ENCODE measurements around the gene RNF38.
"Not testable (repeated sequence)": the region's sequence is repeated elsewhere in the genome, so short reads cannot be mapped to it uniquely, and the experiment has no call there.

Gene RNF38

DNA sequence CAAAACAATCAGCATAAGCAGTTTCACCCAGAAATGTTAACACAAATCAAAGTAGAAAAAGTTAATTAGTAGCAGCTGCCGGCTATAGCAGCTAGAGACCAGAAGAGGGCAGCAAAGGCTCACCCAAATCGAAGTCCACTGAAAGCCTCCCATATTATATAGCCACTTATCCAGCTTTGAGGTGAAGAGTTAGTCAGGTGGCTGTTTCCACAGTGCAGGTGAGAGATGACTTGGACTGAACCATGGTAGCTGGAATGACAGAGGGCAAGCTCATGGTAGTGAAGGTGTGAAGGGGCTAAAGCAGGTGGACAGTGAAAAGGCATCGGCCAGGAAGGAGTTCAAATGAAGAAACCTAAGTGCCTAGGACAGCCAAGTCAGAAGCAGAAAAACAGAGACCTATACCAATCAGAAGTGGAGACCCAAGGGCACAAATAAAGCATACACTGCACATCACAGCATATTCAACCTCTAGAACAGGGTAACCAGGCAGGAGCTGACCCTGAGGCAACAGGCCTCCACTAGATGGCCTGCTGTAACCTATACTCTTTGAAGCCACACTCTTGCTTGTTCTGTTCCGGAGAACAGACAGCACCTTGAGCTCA, 7.2 kb upstream of the RNF38 start:
- no peak overlapping the region for H3K27ac ChIP-seq (ENCODE audit: low read depth, low read length)
- H3K9me3 ChIP-seq (ENCODE audit: control insufficient read depth, insufficient read depth, low read depth, low read length): no peaks in the 10 kb centered on the region
- no peaks in the 10 kb centered on the region for H3K27me3 ChIP-seq (ENCODE audit: control insufficient read depth, insufficient read depth, low read length)
- H3K9ac ChIP-seq (ENCODE audit: low read length): no peak overlapping the region
- H3K4me3 ChIP-seq (ENCODE audit: low read depth, low read length): no peak overlapping the region
- no peaks in the 10 kb centered on the region; the same call in 1 of the 2 replicates for H3K4me1 ChIP-seq (ENCODE audit: control insufficient read depth, insufficient read depth, low read length)
- no peaks in the 10 kb centered on the region for H3K36me3 ChIP-seq (ENCODE audit: control insufficient read depth, insufficient read depth, low read length)

- no peaks in the 10 kb centered on the region for H3K36me3 ChIP-seq (ENCODE audit: control insufficient read depth, insufficient read depth, low read length)
- no peak overlapping the region for H3K27ac ChIP-seq (ENCODE audit: low read depth, low read length)
- peaks cover 8% of the 10 kb centered on the region for H3K4me1 ChIP-seq (ENCODE audit: control insufficient read depth, insufficient read depth, low read length)
- no peak overlapping the region for H3K4me3 ChIP-seq (ENCODE audit: low read depth, low read length)
- no peak overlapping the region for H3K9ac ChIP-seq (ENCODE audit: low read length)
- H3K27me3 ChIP-seq (ENCODE audit: control insufficient read depth, insufficient read depth, low read length): no peaks in the 10 kb centered on the region
- H3K9me3 ChIP-seq (ENCODE audit: control insufficient read depth, insufficient read depth, low read depth, low read length): no peaks in the 10 kb centered on the region
Observed at GRCh38 chr9:36402536-36402935, 2.5 kb upstream of the RNF38 start.

GRCh38 chr9:36401897-36402480, 1.9 kb upstream of the RNF38 start:
- no peak overlapping the region for H3K9ac ChIP-seq (ENCODE audit: low read length)
- peaks cover 8% of the 10 kb centered on the region for H3K4me1 ChIP-seq (ENCODE audit: control insufficient read depth, insufficient read depth, low read length)
- H3K4me3 ChIP-seq (ENCODE audit: low read depth, low read length): peak overlapping the region; percentile 81; the same call in 1 of the 2 replicates
- H3K9me3 ChIP-seq (ENCODE audit: control insufficient read depth, insufficient read depth, low read depth, low read length): no peaks in the 10 kb centered on the region
- no peaks in the 10 kb centered on the region for H3K27me3 ChIP-seq (ENCODE audit: control insufficient read depth, insufficient read depth, low read length)
- H3K27ac ChIP-seq (ENCODE audit: low read depth, low read length): no peak overlapping the region
- H3K36me3 ChIP-seq (ENCODE audit: control insufficient read depth, insufficient read depth, low read length): no peaks in the 10 kb centered on the region

- no peaks in the 10 kb centered on the region for H3K9me3 ChIP-seq (ENCODE audit: control insufficient read depth, insufficient read depth, low read depth, low read length)
- peak overlapping the region; percentile 87 for H3K9ac ChIP-seq (ENCODE audit: low read length)
- H3K4me3 ChIP-seq (ENCODE audit: low read depth, low read length): peak overlapping the region; percentile 81
- peaks cover 8% of the 10 kb centered on the region for H3K4me1 ChIP-seq (ENCODE audit: control insufficient read depth, insufficient read depth, low read length)
- 0 out of 2 replicates have a peak, but pooled peaks cover 2% of the 10 kb centered on the region for H3K36me3 ChIP-seq (ENCODE audit: control insufficient read depth, insufficient read depth, low read length)
- H3K27me3 ChIP-seq (ENCODE audit: control insufficient read depth, insufficient read depth, low read length): no peaks in the 10 kb centered on the region
- H3K27ac ChIP-seq (ENCODE audit: low read depth, low read length): peak overlapping the region; percentile 67; the same call in 1 of the 2 replicates
Observed at GRCh38 chr9:36401164-36401740, 1.2 kb upstream of the RNF38 start.

- Histone ChIP-seq H3K27me3 (ENCODE audit: control insufficient read depth, insufficient read depth, low read length) (no peaks in the 10 kb centered on the region), H3K36me3 (ENCODE audit: control insufficient read depth, insufficient read depth, low read length) (0 out of 2 replicates have a peak, but pooled peaks cover 7% of the 10 kb centered on the region), H3K9me3 (ENCODE audit: control insufficient read depth, insufficient read depth, low read depth, low read length) (no peaks in the 10 kb centered on the region), H3K4me1 (ENCODE audit: control insufficient read depth, insufficient read depth, low read length) (peaks cover 8% of the 10 kb centered on the region), H3K4me3 (ENCODE audit: low read depth, low read length) (peak overlapping the region; percentile 81), H3K27ac (ENCODE audit: low read depth, low read length) (peak overlapping the region; percentile 67), H3K9ac (ENCODE audit: low read length) (peak overlapping the region; percentile 87)
Observed at GRCh38 chr9:36400332-36401163, 479 bp upstream of the RNF38 start.

DNA sequence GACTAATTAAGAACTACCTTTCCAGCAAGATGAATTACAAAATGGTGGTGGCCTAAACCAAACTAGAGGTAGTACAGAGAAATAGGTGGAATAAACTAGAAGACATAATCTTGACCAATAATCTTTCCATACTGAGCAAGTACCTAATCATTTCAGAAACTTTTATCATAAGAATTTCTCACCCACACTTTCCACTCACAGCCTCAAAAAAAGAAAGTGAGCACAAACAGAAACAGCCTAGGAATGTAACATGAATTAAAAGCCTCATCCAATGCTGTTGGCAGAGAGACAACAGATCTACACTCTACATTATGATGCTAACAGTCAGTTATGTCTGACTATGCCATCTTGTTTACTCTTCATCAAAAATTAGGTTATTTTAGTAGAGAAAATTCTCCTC, 1.3 kb downstream of the RNF38 start:
- Histone ChIP-seq H3K9me3 (ENCODE audit: control insufficient read depth, insufficient read depth, low read depth, low read length) (no peaks in the 10 kb centered on the region), H3K4me3 (ENCODE audit: low read depth, low read length) (peak overlapping the region; percentile 12), H3K27ac (ENCODE audit: low read depth, low read length) (no peak overlapping the region), H3K4me1 (ENCODE audit: control insufficient read depth, insufficient read depth, low read length) (peaks cover 8% of the 10 kb centered on the region), H3K27me3 (ENCODE audit: control insufficient read depth, insufficient read depth, low read length) (no peaks in the 10 kb centered on the region), H3K36me3 (ENCODE audit: control insufficient read depth, insufficient read depth, low read length) (0 out of 2 replicates have a peak, but pooled peaks cover 9% of the 10 kb centered on the region), H3K9ac (ENCODE audit: low read length) (no peak overlapping the region)

- Histone ChIP-seq H3K36me3 (ENCODE audit: control insufficient read depth, insufficient read depth, low read length) (0 out of 2 replicates have a peak, but pooled peaks cover 13% of the 10 kb centered on the region), H3K27me3 (ENCODE audit: control insufficient read depth, insufficient read depth, low read length) (no peaks in the 10 kb centered on the region), H3K9me3 (ENCODE audit: control insufficient read depth, insufficient read depth, low read depth, low read length) (no peaks in the 10 kb centered on the region), H3K4me3 (ENCODE audit: low read depth, low read length) (no peak overlapping the region), H3K4me1 (ENCODE audit: control insufficient read depth, insufficient read depth, low read length) (peaks cover 25% of the 10 kb centered on the region), H3K27ac (ENCODE audit: low read depth, low read length) (no peak overlapping the region), H3K9ac (ENCODE audit: low read length) (no peak overlapping the region)
Observed at GRCh38 chr9:36396985-36397384, 3.1 kb downstream of the RNF38 start.

DNA sequence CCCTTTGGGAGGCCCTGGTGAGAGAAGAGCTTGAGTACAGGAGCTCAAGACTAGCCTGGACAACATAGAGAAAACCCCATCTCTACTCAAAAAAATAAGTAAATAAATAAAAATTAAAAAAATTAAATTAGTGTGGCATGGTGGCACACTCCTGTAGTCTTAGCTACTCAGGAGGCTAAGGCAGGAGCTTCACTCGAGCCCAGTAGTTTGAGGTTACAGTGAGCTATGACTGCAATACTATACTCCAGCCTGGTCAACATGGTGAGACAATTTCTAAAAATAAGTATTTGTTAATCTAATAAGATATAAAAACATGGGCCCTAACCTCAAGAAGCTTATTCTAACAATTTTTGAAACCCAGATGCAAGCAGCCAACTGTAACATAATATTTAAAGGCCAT, 7.6 kb downstream of the RNF38 start:
- no peak overlapping the region for H3K4me3 ChIP-seq (ENCODE audit: low read depth, low read length)
- no peak overlapping the region for H3K9ac ChIP-seq (ENCODE audit: low read length)
- peak overlapping the region; percentile 54; the same call in 1 of the 2 replicates for H3K27ac ChIP-seq (ENCODE audit: low read depth, low read length)
- peaks cover 52% of the 10 kb centered on the region for H3K4me1 ChIP-seq (ENCODE audit: control insufficient read depth, insufficient read depth, low read length)
- H3K27me3 ChIP-seq (ENCODE audit: control insufficient read depth, insufficient read depth, low read length): no peaks in the 10 kb centered on the region
- no peaks in the 10 kb centered on the region for H3K9me3 ChIP-seq (ENCODE audit: control insufficient read depth, insufficient read depth, low read depth, low read length)
- peaks cover 21% of the 10 kb centered on the region for H3K36me3 ChIP-seq (ENCODE audit: control insufficient read depth, insufficient read depth, low read length)

DNA sequence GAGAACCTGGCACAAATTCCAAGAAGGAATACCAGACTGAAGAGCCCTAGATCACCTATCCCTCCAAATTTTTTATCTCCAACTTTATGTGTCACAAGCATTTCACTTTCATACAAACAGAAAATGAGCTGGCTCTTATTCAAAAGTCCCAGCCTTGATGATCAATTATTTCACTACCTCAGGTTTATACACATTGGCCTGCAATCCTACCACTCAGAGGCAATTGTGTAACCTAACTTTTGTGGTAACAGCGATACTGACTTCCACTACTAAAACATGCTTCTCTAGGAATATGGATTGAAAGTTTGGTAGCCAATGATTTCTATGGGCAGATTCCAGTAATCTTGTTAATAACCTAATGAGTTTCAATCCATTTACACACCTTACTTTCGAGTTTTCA, 10.5 kb downstream of the RNF38 start:
- Histone ChIP-seq H3K4me3 (ENCODE audit: low read depth, low read length) (no peak overlapping the region), H3K9ac (ENCODE audit: low read length) (no peak overlapping the region), H3K27me3 (ENCODE audit: control insufficient read depth, insufficient read depth, low read length) (no peaks in the 10 kb centered on the region), H3K36me3 (ENCODE audit: control insufficient read depth, insufficient read depth, low read length) (peaks cover 15% of the 10 kb centered on the region), H3K9me3 (ENCODE audit: control insufficient read depth, insufficient read depth, low read depth, low read length) (no peaks in the 10 kb centered on the region), H3K4me1 (ENCODE audit: control insufficient read depth, insufficient read depth, low read length) (peaks cover 58% of the 10 kb centered on the region), H3K27ac (ENCODE audit: low read depth, low read length) (no peak overlapping the region)

GRCh38 chr9:36386396-36386965, 13.6 kb downstream of the RNF38 start:
- not testable (repeated sequence) for H3K27ac ChIP-seq (ENCODE audit: low read depth, low read length); H3K36me3 ChIP-seq (ENCODE audit: control insufficient read depth, insufficient read depth, low read length); H3K27me3 ChIP-seq (ENCODE audit: control insufficient read depth, insufficient read depth, low read length); H3K9me3 ChIP-seq (ENCODE audit: control insufficient read depth, insufficient read depth, low read depth, low read length); H3K9ac ChIP-seq (ENCODE audit: low read length); H3K4me3 ChIP-seq (ENCODE audit: low read depth, low read length)
- H3K4me1 ChIP-seq (ENCODE audit: control insufficient read depth, insufficient read depth, low read length): peaks cover 60% of the 10 kb centered on the region
